Peyer's patch (tissue), 4 donors: ENCODE measurements around the gene DNAJC12.

ENCODE experiments used
- CTCF ChIP-seq, 6 experiments: fragments of 450-650 bp in 4 of 6; fragments of 200-600 bp in 2 of 6; sonication (generic) in 1 of 6; IDR thresholded peaks; one replicate each; pipeline ENCODE4 v1.5.1; 2017 to 2019; ENCODE audit warnings: antibody characterized with exemption in 6 of 6, mild to moderate bottlenecking in 3 of 6, moderate library complexity in 1 of 6
- POLR2A ChIP-seq, 2 donors: fragments of 450-650 bp; IDR thresholded peaks; one replicate each; pipeline ENCODE4 v1.5.1; 2017; ENCODE audit warnings: antibody characterized with exemption in 2 of 2, mild to moderate bottlenecking in 2 of 2, moderate library complexity in 2 of 2

GRCh38 chr10:67837541-67838314 is at the start of gene DNAJC12:
- TF ChIP-seq CTCF (IDR thresholded peaks at IDR 0.05) (no peak), POLR2A (IDR thresholded peaks at IDR 0.05) (no peak)
